Smooth muscle cell (in vitro differentiated cells): Measurements from ENCODE around the gene ASB12. TPM values are rescaled to one million over a fixed set of nuclear protein-coding genes. Genes with fewer than 3 reads are reported as not detected.
A peak's percentile ranks its signal among the peaks of the same experiment; 100 is the strongest.

ENCODE experiments used
- DNase-seq: peaks from one replicate; lab custom pipeline; 2025; ENCODE audit not compliant: unreplicated experiment; lab: John Stamatoyannopoulos, UW
- H2AFZ ChIP-seq: fragments of 200-600 bp; sonication (generic); 2 replicates; pipeline ENCODE4 v1.6.0; 2016; ENCODE audit warnings: antibody characterized with exemption, low read depth, mild to moderate bottlenecking
- H3F3A ChIP-seq: fragments of 200-600 bp; sonication (generic); 2 replicates; pipeline ENCODE4 v1.6.0; 2017; ENCODE audit warnings: antibody characterized with exemption, low read depth
- H3K27ac ChIP-seq: fragments of 200-600 bp; sonication (generic); 2 replicates; pipeline ENCODE4 v1.5.1; 2016; ENCODE audit warnings: low read depth, mild to moderate bottlenecking
- H3K27me3 ChIP-seq: fragments of 200-600 bp; sonication (generic); 2 replicates; pipeline ENCODE4 v1.6.1; 2016; ENCODE audit warnings: low read depth, mild to moderate bottlenecking
- H3K36me3 ChIP-seq: fragments of 200-600 bp; sonication (generic); 2 replicates; pipeline ENCODE4 v1.5.1; 2016; ENCODE audit warnings: low read depth
- H3K4me1 ChIP-seq: fragments of 200-600 bp; sonication (generic); 2 replicates; pipeline ENCODE4 v1.5.1; 2016; ENCODE audit warnings: low read depth
- H3K4me2 ChIP-seq: fragments of 200-600 bp; sonication (generic); 2 replicates; pipeline ENCODE4 v1.6.0; 2016; ENCODE audit warnings: mild to moderate bottlenecking
- H3K4me3 ChIP-seq: fragments of 200-600 bp; sonication (generic); 2 replicates; pipeline ENCODE4 v1.5.1; 2016; ENCODE audit warnings: mild to moderate bottlenecking
- H3K79me2 ChIP-seq: fragments of 200-600 bp; sonication (generic); 2 replicates; pipeline ENCODE4 v1.6.0; 2016; ENCODE audit warnings: low read depth, mild to moderate bottlenecking
- H3K9ac ChIP-seq: fragments of 200-600 bp; sonication (generic); 2 replicates; pipeline ENCODE4 v1.6.0; 2016; ENCODE audit warnings: low read depth
- H3K9me3 ChIP-seq: fragments of 200-600 bp; sonication (generic); replicated peaks from 2 replicates; pipeline ENCODE4 v1.5.1; 2016; ENCODE audit warnings: low read depth
- H4K20me1 ChIP-seq: fragments of 200-600 bp; sonication (generic); 2 replicates; pipeline ENCODE4 v1.6.0; 2016; ENCODE audit warnings: low read depth
- CTCF ChIP-seq: fragments of 200-600 bp; sonication (generic); IDR thresholded peaks from 2 replicates; pipeline ENCODE4 v1.5.1; 2017; ENCODE audit warnings: borderline replicate concordance, mild to moderate bottlenecking, antibody characterized with exemption; ENCODE audit not compliant: insufficient read depth, poor library complexity, severe bottlenecking
- WGBS: methylation state at CpG from one replicate; pipeline ENCODE4 v1.1.7; 2016; ENCODE audit warnings: low lambda C conversion rate; 5-methylcytosine and 5-hydroxymethylcytosine counted together
- polyA plus RNA-seq: library from polyadenylated mRNA; unstranded; fragments of >200 nt; fragmentation: Nextera tagmentation; extraction: Ambion mirVana; gene quantifications from 2 replicates; pipeline ENCODE4 v1.2.1, GENCODE V29; 2016
- total RNA-seq: library from RNA; depleted of rRNA; stranded (reverse); fragments of >200 nt; gene quantifications from 2 replicates; pipeline ENCODE4 v1.2.3, GENCODE V29; 2014

Gene ASB12
- total and polyA plus RNA-seq, 2 experiments from 2014 or later: not detected

GRCh38 chrX:64205441-64205734 lies 25.0 kb downstream of the ASB12 start, which contains the start of gene AMER1:
Gene AMER1, minus strand, starts transcription at chrX:64205708. Its CDS starts 12,422 bp downstream, at chrX:64193286.
- H3K79me2 ChIP-seq: peaks cover 5% of the 10 kb centered on the region
- no peaks in the 10 kb centered on the region for H3F3A ChIP-seq
- peak within 1 kb of the TSS; percentile 47 for H3K9ac ChIP-seq
- H3K4me1 ChIP-seq: peaks cover 5% of the 10 kb centered on the region
- peak within 1 kb of the TSS; percentile 76 for H3K27ac ChIP-seq
- peaks cover 37% of the 10 kb centered on the region for H4K20me1 ChIP-seq
- peak; percentile 63 for DNase-seq
- H3K4me2 ChIP-seq: peak within 1 kb of the TSS; percentile 84
- H2AFZ ChIP-seq: peak within 1 kb of the TSS; percentile 75
- 27% methylated on average over 29 of the region's 29 CpGs for WGBS
- H3K27me3 ChIP-seq: no peaks in the 10 kb centered on the region
- TF ChIP-seq CTCF: no peak
- H3K4me3 ChIP-seq: peak within 1 kb of the TSS; percentile 67
- no peaks in the 10 kb centered on the region for H3K36me3 ChIP-seq
- H3K9me3 ChIP-seq: no peaks in the 10 kb centered on the region

DNA sequence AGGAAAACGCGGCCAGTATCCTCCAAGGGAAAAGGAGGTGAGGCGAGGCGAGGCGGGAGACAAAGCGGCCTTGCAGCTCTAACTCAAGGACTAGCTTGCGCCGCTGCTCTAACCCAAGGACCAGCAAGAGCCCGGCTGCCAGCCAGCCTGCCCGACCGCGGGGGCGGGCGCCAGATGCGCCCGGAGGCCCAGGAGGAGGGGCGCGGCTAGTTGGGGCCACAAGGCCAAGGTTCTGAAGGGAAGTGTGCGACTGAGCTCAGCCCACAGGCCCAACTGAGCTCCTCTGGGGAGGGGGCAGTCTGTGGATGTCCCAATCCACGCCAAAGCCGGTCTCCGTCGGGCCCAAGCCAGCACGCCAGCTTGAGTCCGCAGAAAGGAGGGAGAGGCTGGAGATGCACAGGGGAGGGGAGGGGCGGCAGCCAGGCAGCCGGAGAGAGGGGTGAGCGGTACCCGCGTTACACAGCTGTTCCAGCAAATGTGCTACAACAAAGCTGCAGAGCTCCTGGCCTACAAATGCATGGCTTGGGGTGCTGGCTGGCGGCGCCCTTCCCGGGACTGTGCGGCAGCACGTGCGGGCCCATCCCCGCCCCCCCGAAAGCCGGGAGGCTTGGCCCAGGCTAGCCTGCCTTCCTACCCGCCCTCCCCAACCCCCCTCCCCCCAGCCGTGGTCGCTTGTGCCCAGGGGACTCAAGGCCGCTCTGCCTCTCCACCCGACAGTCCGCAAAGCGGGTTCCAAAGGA lies 25.5 kb downstream of the ASB12 start:
- Histone ChIP-seq H3K27ac (peak overlapping the region; percentile 35), H2AFZ (peak overlapping the region; percentile 75), H3K4me3 (peak overlapping the region; percentile 67), H3K79me2 (peaks cover 5% of the 10 kb centered on the region), H3K36me3 (no peaks in the 10 kb centered on the region), H3K4me1 (peaks cover 5% of the 10 kb centered on the region), H4K20me1 (peaks cover 42% of the 10 kb centered on the region), H3K9ac (peak overlapping the region; percentile 7), H3K27me3 (no peaks in the 10 kb centered on the region), H3K9me3 (no peaks in the 10 kb centered on the region), H3K4me2 (peak overlapping the region; percentile 84), H3F3A (no peaks in the 10 kb centered on the region)
- TF ChIP-seq CTCF: no peak
- DNase-seq: peak; percentile 40
- 31% methylated on average over 45 of the region's 46 CpGs for WGBS

DNA sequence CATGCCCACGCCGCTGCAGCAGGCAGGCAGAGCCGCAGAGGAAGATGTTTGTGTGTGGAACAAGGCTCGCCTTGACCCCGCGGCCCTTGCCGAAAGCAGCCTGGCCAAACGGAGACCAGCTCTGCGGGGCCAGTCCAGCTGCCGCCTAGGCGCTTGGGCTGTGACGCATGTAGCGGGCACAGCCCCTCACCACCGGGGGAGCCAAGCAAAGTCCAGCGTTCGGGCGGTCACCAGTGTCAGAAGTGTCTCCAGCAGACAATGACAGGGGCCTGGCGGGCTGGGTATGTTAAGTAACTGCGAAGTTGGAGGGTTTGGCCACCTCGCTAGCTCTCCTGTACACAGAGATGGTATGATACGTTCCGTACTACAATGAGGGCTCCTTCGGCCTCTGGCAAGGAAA lies 26.2 kb downstream of the ASB12 start:
- 66% methylated on average over 23 of the region's 23 CpGs for WGBS
- Histone ChIP-seq H3F3A (no peaks in the 10 kb centered on the region), H3K27ac (peak overlapping the region; percentile 35), H4K20me1 (peaks cover 48% of the 10 kb centered on the region), H3K4me3 (peak overlapping the region; percentile 67), H3K4me1 (peaks cover 5% of the 10 kb centered on the region), H3K79me2 (peaks cover 5% of the 10 kb centered on the region), H3K9me3 (no peaks in the 10 kb centered on the region), H3K27me3 (no peaks in the 10 kb centered on the region), H3K4me2 (peak overlapping the region; percentile 84), H3K9ac (no peak overlapping the region), H2AFZ (no peak overlapping the region), H3K36me3 (no peaks in the 10 kb centered on the region)
- no peak for TF ChIP-seq CTCF
- no peak for DNase-seq

GRCh38 chrX:64202808-64203325 lies 27.5 kb downstream of the ASB12 start:
- TF ChIP-seq CTCF: no peak
- Histone ChIP-seq H3K9me3 (no peaks in the 10 kb centered on the region), H3K27ac (peak overlapping the region; percentile 35), H3K27me3 (no peaks in the 10 kb centered on the region), H4K20me1 (peaks cover 62% of the 10 kb centered on the region), H3K36me3 (no peaks in the 10 kb centered on the region), H3K4me2 (peak overlapping the region; percentile 84), H3K79me2 (peaks cover 5% of the 10 kb centered on the region), H3K9ac (no peak overlapping the region), H3F3A (no peaks in the 10 kb centered on the region), H2AFZ (no peak overlapping the region), H3K4me1 (peaks cover 5% of the 10 kb centered on the region), H3K4me3 (peak overlapping the region; percentile 1)
- 57% methylated on average over 2 of the region's 2 CpGs for WGBS
- DNase-seq: no peak
